Activated CD8-positive, alpha-beta memory T cell treated with anti-CD3 and anti-CD28 coated beads, Interleukin-2, amount 50 U/mL, for 4 hours (primary cell): Measurements from ENCODE around the gene CFAP69.
"Not testable (repeated sequence)": the region's sequence is repeated elsewhere in the genome, so short reads cannot be mapped to it uniquely, and the experiment has no call there.

ENCODE experiments used
- DNase-seq: peaks from one replicate; pipeline ENCODE4 v3.0.0-alpha.2; 2020

CFAP69 gene

GRCh38 chr7:90346336-90347125 is 101.6 kb downstream of the CFAP69 start, which contains the start of gene GTPBP10:
Gene GTPBP10, plus strand, starts transcription at chr7:90346716. Its CDS starts 26 bp downstream, at chr7:90346742.
- peak; percentile 96 for DNase-seq

DNA sequence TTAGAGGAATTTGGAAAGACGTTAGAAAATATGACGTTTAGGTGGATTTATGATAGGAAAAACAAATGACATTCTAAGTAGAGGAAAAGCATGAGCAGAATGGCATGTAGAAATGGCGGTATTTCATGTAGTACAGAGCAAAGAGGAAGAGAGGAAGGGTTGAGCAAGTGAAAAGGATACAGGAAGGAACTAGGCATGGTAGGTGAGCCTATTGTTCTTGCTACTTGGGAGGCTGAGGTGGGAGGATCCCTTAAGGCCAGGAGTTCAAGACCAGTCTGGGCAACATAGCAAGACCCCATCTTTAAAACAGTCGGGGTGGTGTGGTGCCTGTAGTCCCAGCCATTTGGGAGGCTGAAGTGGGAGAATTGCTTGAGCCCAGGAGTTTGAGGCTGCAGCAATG is 102.8 kb downstream of the CFAP69 start:
- DNase-seq = no peak

- DNase-seq = no peak
Measured at GRCh38 chr7:90349305-90349704, 104.3 kb downstream of the CFAP69 start.

GRCh38 chr7:90350032-90350431 is 105.1 kb downstream of the CFAP69 start:
- DNase-seq = not testable (repeated sequence)

GRCh38 chr7:90351987-90352386 is 107.0 kb downstream of the CFAP69 start:
- DNase-seq = no peak
